ENCODE data around the gene CHCHD6.

GRCh38 chr3:126751611-126752302, 47.7 kb downstream of the CHCHD6 start:
- no peak for TF ChIP-seq CTCF (conservative IDR thresholded peaks at IDR 0.05; ENCODE audit: low read depth, low read length)
- no peak for TF ChIP-seq EZH2 (IDR thresholded peaks at IDR 0.05; ENCODE audit: low read length, unreplicated experiment)

All from PC-3 (cell line).